Measurements from ENCODE around the gene NRN1.

- TF ChIP-seq, protein P1, sequence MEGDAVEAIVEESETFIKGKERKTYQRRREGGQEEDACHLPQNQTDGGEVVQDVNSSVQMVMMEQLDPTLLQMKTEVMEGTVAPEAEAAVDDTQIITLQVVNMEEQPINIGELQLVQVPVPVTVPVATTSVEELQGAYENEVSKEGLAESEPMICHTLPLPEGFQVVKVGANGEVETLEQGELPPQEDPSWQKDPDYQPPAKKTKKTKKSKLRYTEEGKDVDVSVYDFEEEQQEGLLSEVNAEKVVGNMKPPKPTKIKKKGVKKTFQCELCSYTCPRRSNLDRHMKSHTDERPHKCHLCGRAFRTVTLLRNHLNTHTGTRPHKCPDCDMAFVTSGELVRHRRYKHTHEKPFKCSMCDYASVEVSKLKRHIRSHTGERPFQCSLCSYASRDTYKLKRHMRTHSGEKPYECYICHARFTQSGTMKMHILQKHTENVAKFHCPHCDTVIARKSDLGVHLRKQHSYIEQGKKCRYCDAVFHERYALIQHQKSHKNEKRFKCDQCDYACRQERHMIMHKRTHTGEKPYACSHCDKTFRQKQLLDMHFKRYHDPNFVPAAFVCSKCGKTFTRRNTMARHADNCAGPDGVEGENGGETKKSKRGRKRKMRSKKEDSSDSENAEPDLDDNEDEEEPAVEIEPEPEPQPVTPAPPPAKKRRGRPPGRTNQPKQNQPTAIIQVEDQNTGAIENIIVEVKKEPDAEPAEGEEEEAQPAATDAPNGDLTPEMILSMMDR (IDR thresholded peaks at IDR 0.05; ENCODE audit: extremely low read depth in 1 of 2, insufficient read depth in 1 of 2, low read depth in 1 of 2, low read length in 2 of 2) = no peak
- TF ChIP-seq, protein P2, sequence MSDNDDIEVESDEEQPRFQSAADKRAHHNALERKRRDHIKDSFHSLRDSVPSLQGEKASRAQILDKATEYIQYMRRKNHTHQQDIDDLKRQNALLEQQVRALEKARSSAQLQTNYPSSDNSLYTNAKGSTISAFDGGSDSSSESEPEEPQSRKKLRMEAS (IDR thresholded peaks at IDR 0.05; ENCODE audit: insufficient read depth, insufficient read length) = no peak
- TF ChIP-seq POLR2AphosphoS5 (IDR thresholded peaks at IDR 0.05; ENCODE audit: insufficient read depth, low read depth, low read length) = no peak
- TF ChIP-seq POLR2A (IDR thresholded peaks at IDR 0.05; ENCODE audit: low read depth, low read length) = no peak
- no peak for TF ChIP-seq FOS (IDR thresholded peaks at IDR 0.05; ENCODE audit: borderline replicate concordance, insufficient read depth, low read length)
- no peak for TF ChIP-seq MYC (IDR thresholded peaks at IDR 0.05; ENCODE audit: low read depth, low read length)
Measured at GRCh38 chr6:6005051-6006005, 1.4 kb downstream of the NRN1 start.

All from endothelial cell of umbilical vein (primary cell).